Neural cell (in vitro differentiated cells): Measurements from ENCODE around the gene NME8.

Experiments used
- EZH2 ChIP-seq: fragments of 200-600, 300-800 bp; shearing (Covaris generic), sonication (generic); IDR thresholded peaks from 2 replicates; pipeline ENCODE4 v1.6.1; 2014; ENCODE audit warnings: antibody characterized with exemption, low read length, borderline replicate concordance, mild to moderate bottlenecking; ENCODE audit not compliant: insufficient read depth, poor library complexity, severe bottlenecking
- POLR2AphosphoS5 ChIP-seq: IDR thresholded peaks from 2 replicates; pipeline ENCODE4 v1.6.1; 2012
- TAF1 ChIP-seq: IDR thresholded peaks from 2 replicates; pipeline ENCODE4 v1.6.1; 2012; ENCODE audit warnings: low read depth
- TF ChIP-seq, protein P1 (sequence below): fragments of 450-650 bp; IDR thresholded peaks from 2 replicates; pipeline ENCODE4 v1.5.1; 2014; ENCODE audit warnings: antibody characterized with exemption, mild to moderate bottlenecking, moderate library complexity; ENCODE audit not compliant: poor library complexity, severe bottlenecking
- TF ChIP-seq, protein P2 (sequence below): IDR thresholded peaks from 2 replicates; pipeline ENCODE4 v1.6.1; 2012; ENCODE audit warnings: borderline replicate concordance

DNA sequence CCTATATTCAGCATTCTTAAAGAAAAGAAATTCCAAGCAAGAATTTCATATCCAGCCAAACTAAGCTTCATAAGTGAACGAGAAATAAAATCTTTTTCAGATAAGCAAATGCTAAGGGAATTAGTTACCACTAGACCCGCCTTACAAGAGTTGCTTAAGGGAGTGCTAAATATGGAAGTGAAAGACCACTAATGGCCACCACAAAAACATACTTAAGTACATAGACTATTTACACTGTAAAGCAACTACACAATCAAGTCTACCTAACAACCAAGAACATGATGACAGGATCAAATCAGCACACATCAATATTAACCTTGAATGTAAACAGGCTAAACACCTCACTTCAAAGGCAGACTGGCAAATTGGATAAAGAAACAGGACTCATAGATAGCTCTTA lies 42.2 kb upstream of the NME8 start:
- TF ChIP-seq, protein P1, sequence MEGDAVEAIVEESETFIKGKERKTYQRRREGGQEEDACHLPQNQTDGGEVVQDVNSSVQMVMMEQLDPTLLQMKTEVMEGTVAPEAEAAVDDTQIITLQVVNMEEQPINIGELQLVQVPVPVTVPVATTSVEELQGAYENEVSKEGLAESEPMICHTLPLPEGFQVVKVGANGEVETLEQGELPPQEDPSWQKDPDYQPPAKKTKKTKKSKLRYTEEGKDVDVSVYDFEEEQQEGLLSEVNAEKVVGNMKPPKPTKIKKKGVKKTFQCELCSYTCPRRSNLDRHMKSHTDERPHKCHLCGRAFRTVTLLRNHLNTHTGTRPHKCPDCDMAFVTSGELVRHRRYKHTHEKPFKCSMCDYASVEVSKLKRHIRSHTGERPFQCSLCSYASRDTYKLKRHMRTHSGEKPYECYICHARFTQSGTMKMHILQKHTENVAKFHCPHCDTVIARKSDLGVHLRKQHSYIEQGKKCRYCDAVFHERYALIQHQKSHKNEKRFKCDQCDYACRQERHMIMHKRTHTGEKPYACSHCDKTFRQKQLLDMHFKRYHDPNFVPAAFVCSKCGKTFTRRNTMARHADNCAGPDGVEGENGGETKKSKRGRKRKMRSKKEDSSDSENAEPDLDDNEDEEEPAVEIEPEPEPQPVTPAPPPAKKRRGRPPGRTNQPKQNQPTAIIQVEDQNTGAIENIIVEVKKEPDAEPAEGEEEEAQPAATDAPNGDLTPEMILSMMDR, result no peak
- no peak for TF ChIP-seq POLR2AphosphoS5
- no peak for TF ChIP-seq TAF1
- TF ChIP-seq, protein P2, sequence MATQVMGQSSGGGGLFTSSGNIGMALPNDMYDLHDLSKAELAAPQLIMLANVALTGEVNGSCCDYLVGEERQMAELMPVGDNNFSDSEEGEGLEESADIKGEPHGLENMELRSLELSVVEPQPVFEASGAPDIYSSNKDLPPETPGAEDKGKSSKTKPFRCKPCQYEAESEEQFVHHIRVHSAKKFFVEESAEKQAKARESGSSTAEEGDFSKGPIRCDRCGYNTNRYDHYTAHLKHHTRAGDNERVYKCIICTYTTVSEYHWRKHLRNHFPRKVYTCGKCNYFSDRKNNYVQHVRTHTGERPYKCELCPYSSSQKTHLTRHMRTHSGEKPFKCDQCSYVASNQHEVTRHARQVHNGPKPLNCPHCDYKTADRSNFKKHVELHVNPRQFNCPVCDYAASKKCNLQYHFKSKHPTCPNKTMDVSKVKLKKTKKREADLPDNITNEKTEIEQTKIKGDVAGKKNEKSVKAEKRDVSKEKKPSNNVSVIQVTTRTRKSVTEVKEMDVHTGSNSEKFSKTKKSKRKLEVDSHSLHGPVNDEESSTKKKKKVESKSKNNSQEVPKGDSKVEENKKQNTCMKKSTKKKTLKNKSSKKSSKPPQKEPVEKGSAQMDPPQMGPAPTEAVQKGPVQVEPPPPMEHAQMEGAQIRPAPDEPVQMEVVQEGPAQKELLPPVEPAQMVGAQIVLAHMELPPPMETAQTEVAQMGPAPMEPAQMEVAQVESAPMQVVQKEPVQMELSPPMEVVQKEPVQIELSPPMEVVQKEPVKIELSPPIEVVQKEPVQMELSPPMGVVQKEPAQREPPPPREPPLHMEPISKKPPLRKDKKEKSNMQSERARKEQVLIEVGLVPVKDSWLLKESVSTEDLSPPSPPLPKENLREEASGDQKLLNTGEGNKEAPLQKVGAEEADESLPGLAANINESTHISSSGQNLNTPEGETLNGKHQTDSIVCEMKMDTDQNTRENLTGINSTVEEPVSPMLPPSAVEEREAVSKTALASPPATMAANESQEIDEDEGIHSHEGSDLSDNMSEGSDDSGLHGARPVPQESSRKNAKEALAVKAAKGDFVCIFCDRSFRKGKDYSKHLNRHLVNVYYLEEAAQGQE, result no peak
- TF ChIP-seq EZH2, result no peak
